Measurements from ENCODE around the gene KCNE3. TPM values are rescaled to one million over a fixed set of nuclear protein-coding genes. Genes with fewer than 3 reads are reported as not detected.

KCNE3 gene
- total RNA-seq, 4 donors from 2014 or later = 13.7 to 44.4 (median 21.0) TPM

DNA sequence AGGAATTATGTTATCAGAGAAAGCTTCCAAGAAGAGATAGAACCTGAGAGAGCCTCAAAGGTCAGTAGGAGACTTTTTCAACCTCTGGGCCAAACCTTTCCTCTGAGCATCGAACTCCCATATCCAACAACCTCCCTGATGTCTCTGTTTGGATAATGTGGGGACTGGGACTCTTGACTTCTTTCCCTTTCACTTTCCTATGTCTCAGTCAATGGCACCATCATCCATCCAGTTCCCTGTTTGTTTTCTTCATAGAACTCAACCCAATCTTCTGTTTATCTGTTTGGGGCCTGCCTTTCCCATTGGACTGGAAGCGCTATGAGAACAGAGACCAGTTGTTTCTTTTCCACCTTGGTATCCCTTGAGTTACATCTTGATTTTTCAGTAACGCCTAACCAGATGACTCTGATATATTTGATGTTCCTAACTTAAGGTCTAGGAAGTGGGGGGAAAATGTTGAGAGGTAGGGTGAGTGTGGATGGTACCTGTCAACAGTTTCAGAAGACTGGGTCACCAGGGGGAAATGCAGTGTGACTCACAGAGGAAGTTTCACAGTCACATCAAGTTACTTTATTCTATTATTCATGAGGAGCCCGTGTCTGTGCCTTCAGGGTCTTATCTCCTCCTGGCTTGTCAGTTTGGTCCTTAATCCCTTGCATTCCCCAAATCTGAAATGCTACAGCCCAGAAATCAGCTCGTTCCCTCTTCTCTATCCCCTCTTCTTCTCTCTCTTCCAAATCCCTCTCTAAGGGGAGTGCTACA lies 4.5 kb upstream of the KCNE3 start:
- TF ChIP-seq, protein P1, sequence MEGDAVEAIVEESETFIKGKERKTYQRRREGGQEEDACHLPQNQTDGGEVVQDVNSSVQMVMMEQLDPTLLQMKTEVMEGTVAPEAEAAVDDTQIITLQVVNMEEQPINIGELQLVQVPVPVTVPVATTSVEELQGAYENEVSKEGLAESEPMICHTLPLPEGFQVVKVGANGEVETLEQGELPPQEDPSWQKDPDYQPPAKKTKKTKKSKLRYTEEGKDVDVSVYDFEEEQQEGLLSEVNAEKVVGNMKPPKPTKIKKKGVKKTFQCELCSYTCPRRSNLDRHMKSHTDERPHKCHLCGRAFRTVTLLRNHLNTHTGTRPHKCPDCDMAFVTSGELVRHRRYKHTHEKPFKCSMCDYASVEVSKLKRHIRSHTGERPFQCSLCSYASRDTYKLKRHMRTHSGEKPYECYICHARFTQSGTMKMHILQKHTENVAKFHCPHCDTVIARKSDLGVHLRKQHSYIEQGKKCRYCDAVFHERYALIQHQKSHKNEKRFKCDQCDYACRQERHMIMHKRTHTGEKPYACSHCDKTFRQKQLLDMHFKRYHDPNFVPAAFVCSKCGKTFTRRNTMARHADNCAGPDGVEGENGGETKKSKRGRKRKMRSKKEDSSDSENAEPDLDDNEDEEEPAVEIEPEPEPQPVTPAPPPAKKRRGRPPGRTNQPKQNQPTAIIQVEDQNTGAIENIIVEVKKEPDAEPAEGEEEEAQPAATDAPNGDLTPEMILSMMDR (IDR thresholded peaks at IDR 0.05; ENCODE audit: low read depth) = no peak

DNA sequence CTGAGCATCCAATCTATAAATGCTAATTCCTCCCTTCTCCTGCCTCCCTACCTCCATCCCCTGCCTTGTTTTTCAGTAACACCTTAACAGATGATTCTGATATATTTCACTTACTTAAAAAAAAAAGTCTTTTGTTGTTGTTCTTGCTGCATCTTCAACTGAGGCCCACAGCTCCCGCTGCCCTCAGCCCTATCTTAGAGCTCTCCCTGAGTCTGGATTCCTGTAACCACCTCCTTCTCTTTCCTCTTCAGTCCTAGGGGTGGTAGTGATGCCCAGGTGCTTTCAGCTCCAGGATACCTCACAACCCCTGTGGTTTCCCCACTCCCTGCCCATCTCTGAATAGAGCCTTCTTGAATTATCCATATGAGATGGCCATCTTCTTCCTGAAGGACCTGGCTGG lies 3.7 kb upstream of the KCNE3 start:
- TF ChIP-seq, protein P1 (IDR thresholded peaks at IDR 0.05; ENCODE audit: low read depth) = no peak

DNA sequence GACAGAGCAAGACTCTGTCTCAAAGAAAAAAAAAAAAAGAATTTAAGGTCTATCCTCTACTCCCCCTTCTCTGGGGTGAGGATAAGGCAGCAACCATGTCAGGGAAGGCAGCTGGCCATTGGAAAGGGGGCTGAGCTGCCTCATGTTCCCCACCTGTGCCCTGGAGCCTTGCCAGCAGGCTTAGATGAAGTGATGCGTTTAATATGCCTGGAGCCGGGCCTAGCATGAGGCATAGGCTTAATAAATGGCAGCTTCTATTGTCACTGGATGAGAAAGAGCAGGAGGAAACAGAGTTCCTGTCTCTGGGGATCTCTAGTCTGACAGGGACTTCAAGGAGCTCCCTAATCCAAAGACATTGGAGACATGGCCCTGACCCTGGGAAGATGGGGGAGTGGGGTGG lies 3.2 kb upstream of the KCNE3 start:
- TF ChIP-seq, protein P1 (IDR thresholded peaks at IDR 0.05; ENCODE audit: low read depth) = no peak

DNA sequence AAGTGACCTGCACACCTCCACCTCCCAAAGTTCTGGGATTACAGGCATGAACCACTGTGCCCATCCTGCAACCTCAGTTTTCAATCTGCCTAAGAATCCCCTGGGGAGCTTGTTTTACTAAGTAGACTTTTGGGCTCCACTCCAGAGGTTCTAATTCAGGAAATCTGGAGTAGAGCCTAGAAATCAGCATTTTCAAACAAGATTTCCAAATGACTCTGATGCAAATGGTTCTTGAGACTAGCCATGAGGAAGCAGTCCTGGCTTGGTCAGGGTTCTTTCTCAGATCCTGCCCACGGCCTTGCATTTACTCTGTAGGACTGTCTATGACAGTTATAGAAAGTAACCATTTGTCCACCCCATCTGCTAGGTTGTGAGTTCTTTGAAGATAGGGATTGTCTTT lies 1.6 kb upstream of the KCNE3 start:
- TF ChIP-seq, protein P1 (IDR thresholded peaks at IDR 0.05; ENCODE audit: low read depth) = no peak

DNA sequence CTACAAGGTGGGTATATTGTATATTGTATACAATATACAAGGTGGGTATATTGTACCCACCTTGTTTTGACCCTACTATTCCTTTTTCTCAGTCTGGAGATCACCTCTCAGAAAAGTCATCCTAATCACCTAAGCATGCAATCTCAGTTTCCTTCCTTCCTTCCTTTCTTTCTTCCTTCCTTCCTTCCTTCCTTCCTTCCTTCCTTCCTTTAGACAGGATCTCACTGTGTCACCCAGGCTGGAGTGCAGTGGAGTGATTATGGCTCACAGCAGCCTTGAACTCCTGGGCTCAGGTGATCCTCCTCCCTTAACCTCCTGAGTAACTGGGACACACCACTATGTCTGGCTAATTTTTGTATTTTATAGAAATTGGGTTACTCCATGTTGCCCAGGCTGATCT lies 1.2 kb upstream of the KCNE3 start:
- TF ChIP-seq, protein P1 (IDR thresholded peaks at IDR 0.05; ENCODE audit: low read depth) = no peak

DNA sequence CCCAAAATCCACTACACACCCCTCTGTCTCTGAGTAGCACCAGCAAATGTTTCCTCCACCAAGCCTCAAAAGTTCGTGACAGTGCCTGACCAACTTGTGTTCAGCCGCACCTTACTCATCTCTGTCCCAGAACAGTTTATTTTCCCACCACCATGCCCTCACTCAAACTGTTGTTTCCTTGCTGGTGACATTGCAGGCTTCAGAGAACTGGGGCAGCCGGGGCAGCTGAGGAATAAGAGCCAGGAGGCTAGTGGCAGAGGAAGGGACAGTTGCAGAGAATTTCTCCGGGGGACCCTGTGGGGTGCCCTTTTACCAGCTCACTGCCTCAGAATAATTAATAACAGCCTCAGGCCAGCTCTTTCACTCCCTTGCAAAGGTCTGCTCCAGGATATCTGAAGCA lies 709 bp upstream of the KCNE3 start:
- TF ChIP-seq, protein P1 (IDR thresholded peaks at IDR 0.05; ENCODE audit: low read depth) = no peak

DNA sequence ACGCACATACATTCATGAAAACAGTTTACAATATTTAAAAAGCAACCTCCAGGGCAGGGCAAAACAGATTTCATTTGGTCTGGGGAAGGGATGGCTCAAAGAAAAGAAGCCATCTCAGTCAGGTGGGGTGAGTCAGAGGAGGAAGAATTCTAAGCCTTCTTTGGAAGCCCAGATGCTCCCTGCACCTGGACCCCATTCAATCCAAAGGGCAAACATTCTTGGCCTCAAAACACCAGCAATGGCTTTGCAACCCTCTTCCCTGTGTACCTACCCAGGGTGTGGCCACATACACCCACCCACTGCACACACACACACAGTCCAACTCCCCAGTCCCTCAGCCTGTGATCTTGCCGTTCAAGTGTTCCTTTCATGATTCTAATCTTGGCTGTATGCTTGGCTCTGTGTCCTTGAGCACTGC lies 2.0 kb downstream of the KCNE3 start:
- TF ChIP-seq, protein P1 (IDR thresholded peaks at IDR 0.05; ENCODE audit: low read depth) = no peak

Measured in subcutaneous adipose tissue (tissue), 4 donors.